LNCaP clone FGC (cell line): Measurements from ENCODE around the gene ITPR2.
"Not testable (repeated sequence)": the region's sequence is repeated elsewhere in the genome, so short reads cannot be mapped to it uniquely, and the experiment has no call there.

ENCODE experiments used
- DNase-seq: peaks from one replicate; pipeline ENCODE4 v3.0.0-alpha.2; 2011; ENCODE audit warnings: low read depth
- H3K4me3 ChIP-seq: 2 replicates; pipeline ENCODE4 v1.5.1; 2011; ENCODE audit warnings: mild to moderate bottlenecking, low read depth, low read length, control low read depth
- CTCF ChIP-seq: IDR thresholded peaks from 2 replicates; pipeline ENCODE4 v1.5.1; 2012; ENCODE audit warnings: mild to moderate bottlenecking; ENCODE audit not compliant: control insufficient read depth, insufficient read depth; ENCODE audit errors: extremely low read depth

ITPR2 gene

GRCh38 chr12:26839512-26839911 is 6.5 kb upstream of the ITPR2 start:
- DNase-seq = no peak
- no peak overlapping the region for H3K4me3 ChIP-seq
- TF ChIP-seq CTCF = no peak

- TF ChIP-seq CTCF = no peak
- no peak for DNase-seq
- H3K4me3 ChIP-seq = no peak overlapping the region
Observed at GRCh38 chr12:26838888-26839416, 6.0 kb upstream of the ITPR2 start.

GRCh38 chr12:26836201-26836600 is 3.2 kb upstream of the ITPR2 start:
- DNase-seq = no peak
- H3K4me3 ChIP-seq = no peak overlapping the region
- TF ChIP-seq CTCF = no peak

- H3K4me3 ChIP-seq, DNase-seq: not testable (repeated sequence)
Observed at GRCh38 chr12:26834503-26835060, 1.6 kb upstream of the ITPR2 start.

GRCh38 chr12:26833743-26834490 is 923 bp upstream of the ITPR2 start:
- H3K4me3 ChIP-seq = peak overlapping the region; percentile 47
- DNase-seq = no peak
- TF ChIP-seq CTCF = no peak

GRCh38 chr12:26831951-26832821 is 808 bp downstream of the ITPR2 start:
- peak; percentile 47 for TF ChIP-seq CTCF
- H3K4me3 ChIP-seq = peak overlapping the region; percentile 76
- peak; percentile 31 for DNase-seq
